Osteoblast (primary cell): Measurements from ENCODE around the gene TNFRSF1A. TPM values are rescaled to one million over a fixed set of nuclear protein-coding genes. Genes with fewer than 3 reads are reported as not detected.

Experiments used
- DNase-seq: peaks from one replicate; pipeline ENCODE4 v3.0.0; 2011; ENCODE audit warnings: low spot score, mixed read lengths; ENCODE audit not compliant: insufficient read length; ENCODE audit errors: missing footprints
- H2AFZ ChIP-seq: 2 replicates; pipeline ENCODE4 v1.6.0; 2011; ENCODE audit warnings: mild to moderate bottlenecking, low read length
- H3K27ac ChIP-seq: 2 replicates; pipeline ENCODE4 v1.5.1; 2011; ENCODE audit warnings: mild to moderate bottlenecking, low read depth, low read length, moderate library complexity
- H3K27me3 ChIP-seq: 2 replicates; pipeline ENCODE4 v1.6.0; 2012; ENCODE audit warnings: mild to moderate bottlenecking, control low read depth, inconsistent platforms, low read length, moderate library complexity; ENCODE audit not compliant: insufficient read depth
- H3K36me3 ChIP-seq: 2 replicates; pipeline ENCODE4 v1.5.1; 2011; ENCODE audit warnings: mild to moderate bottlenecking, low read length, control low read depth, moderate library complexity; ENCODE audit not compliant: insufficient read depth
- H3K4me1 ChIP-seq: 2 replicates; pipeline ENCODE4 v1.5.1; 2011; ENCODE audit warnings: mild to moderate bottlenecking, low read length, control low read depth, moderate library complexity; ENCODE audit not compliant: insufficient read depth
- H3K4me2 ChIP-seq: 2 replicates; pipeline ENCODE4 v1.6.0; 2011; ENCODE audit warnings: mild to moderate bottlenecking, low read length; ENCODE audit not compliant: insufficient read depth
- H3K4me3 ChIP-seq: fragments of 200-600 bp; sonication (generic); 3 replicates; pipeline ENCODE4 v1.5.1; 2012; ENCODE audit warnings: mild to moderate bottlenecking, low read length, inconsistent platforms; ENCODE audit not compliant: insufficient read depth
- H3K79me2 ChIP-seq: 2 replicates; pipeline ENCODE4 v1.6.0; 2012; ENCODE audit warnings: mild to moderate bottlenecking, low read length, control low read depth, inconsistent platforms; ENCODE audit not compliant: insufficient read depth
- H3K9me3 ChIP-seq: 2 replicates; pipeline ENCODE4 v1.5.1; 2011; ENCODE audit warnings: low read depth, low read length, control low read depth
- H4K20me1 ChIP-seq: 2 replicates; pipeline ENCODE4 v1.6.0; 2012; ENCODE audit warnings: mild to moderate bottlenecking, low read length, control low read depth; ENCODE audit not compliant: insufficient read depth
- total RNA-seq: library from RNA; depleted of rRNA; stranded (reverse); fragments of >200 nt; gene quantifications from 2 replicates; pipeline ENCODE4 v1.2.3, GENCODE V29; 2012
- TF ChIP-seq, protein P1 (sequence below): IDR thresholded peaks from 2 replicates; pipeline ENCODE4 v1.5.1; 2011; ENCODE audit warnings: mild to moderate bottlenecking, low read depth, low read length, moderate library complexity; ENCODE audit errors: extremely low read depth

Gene TNFRSF1A
- total RNA-seq, 1 donor, result 228 TPM

- peak overlapping the region; percentile 81 for H2AFZ ChIP-seq
- H3K36me3 ChIP-seq, result no peaks in the 10 kb centered on the region
- peak overlapping the region; percentile 34 for H3K4me2 ChIP-seq
- H3K27ac ChIP-seq, result peak overlapping the region; percentile 72
- H3K27me3 ChIP-seq, result no peaks in the 10 kb centered on the region
- DNase-seq, result peak; percentile 69
- H3K4me1 ChIP-seq, result peaks cover 33% of the 10 kb centered on the region
- H3K79me2 ChIP-seq, result no peaks in the 10 kb centered on the region
- no peak overlapping the region for H3K4me3 ChIP-seq
- TF ChIP-seq, protein P1, sequence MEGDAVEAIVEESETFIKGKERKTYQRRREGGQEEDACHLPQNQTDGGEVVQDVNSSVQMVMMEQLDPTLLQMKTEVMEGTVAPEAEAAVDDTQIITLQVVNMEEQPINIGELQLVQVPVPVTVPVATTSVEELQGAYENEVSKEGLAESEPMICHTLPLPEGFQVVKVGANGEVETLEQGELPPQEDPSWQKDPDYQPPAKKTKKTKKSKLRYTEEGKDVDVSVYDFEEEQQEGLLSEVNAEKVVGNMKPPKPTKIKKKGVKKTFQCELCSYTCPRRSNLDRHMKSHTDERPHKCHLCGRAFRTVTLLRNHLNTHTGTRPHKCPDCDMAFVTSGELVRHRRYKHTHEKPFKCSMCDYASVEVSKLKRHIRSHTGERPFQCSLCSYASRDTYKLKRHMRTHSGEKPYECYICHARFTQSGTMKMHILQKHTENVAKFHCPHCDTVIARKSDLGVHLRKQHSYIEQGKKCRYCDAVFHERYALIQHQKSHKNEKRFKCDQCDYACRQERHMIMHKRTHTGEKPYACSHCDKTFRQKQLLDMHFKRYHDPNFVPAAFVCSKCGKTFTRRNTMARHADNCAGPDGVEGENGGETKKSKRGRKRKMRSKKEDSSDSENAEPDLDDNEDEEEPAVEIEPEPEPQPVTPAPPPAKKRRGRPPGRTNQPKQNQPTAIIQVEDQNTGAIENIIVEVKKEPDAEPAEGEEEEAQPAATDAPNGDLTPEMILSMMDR, result no peak
- H4K20me1 ChIP-seq, result no peaks in the 10 kb centered on the region
- no peaks in the 10 kb centered on the region for H3K9me3 ChIP-seq
Observed at GRCh38 chr12:6376870-6377666, 35.2 kb upstream of the TNFRSF1A start.

GRCh38 chr12:6376079-6376869, 34.4 kb upstream of the TNFRSF1A start:
- peak overlapping the region; percentile 72 for H3K27ac ChIP-seq
- H4K20me1 ChIP-seq, result no peaks in the 10 kb centered on the region
- no peaks in the 10 kb centered on the region for H3K27me3 ChIP-seq
- peak overlapping the region; percentile 34 for H3K4me2 ChIP-seq
- no peak overlapping the region for H3K4me3 ChIP-seq
- TF ChIP-seq, protein P1, result peak; percentile 50
- peak overlapping the region; percentile 81 for H2AFZ ChIP-seq
- H3K79me2 ChIP-seq, result no peaks in the 10 kb centered on the region
- H3K36me3 ChIP-seq, result no peaks in the 10 kb centered on the region
- no peaks in the 10 kb centered on the region for H3K9me3 ChIP-seq
- DNase-seq, result peak; percentile 97
- H3K4me1 ChIP-seq, result peaks cover 38% of the 10 kb centered on the region

DNA sequence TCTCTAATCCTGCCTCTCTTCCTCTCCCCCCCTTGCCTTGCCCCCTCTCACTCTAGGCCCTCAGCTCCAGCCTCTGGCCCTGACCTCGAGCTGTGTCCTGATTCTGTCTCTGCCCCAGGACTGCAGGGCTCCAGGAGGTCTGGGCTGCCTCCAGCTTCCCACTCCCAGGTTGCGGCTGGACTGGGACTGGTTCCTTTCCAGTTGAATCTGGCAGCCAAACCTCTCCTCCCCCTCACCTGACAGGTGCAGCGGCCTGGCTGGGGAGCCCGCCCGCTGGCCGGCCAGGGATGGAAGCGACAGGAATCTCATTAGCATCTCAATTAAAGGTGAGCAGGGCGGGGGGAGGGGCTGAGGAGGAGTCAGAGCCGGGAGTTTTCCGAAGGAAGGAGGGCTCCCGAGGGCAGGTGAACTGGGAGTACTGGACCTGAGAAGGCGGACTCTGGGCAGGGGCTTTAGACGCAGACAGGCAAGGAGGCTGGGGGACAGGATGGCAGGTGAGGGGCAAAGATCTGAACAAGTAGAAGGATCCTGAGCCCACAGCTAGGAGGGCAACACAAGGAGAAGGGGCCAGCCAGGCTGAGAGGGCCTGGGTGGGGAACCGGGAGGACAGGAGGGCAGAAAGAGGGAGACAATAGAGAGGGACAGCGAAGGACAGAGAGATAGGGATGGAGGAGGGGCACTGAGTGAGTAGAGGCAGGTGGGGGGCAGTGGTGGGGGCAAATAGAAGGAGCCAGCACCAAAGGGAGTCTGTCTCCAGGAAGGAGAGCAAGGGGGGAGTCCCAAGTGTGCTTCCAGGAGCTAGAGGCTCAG, 33.6 kb upstream of the TNFRSF1A start, which contains the start of gene SCNN1A:
SCNN1A (minus strand) TSS at position 295 of the 810 bp plus-strand sequence. CDS start 780 bp downstream, outside the sequence.
- Histone ChIP-seq H3K27me3 (no peaks in the 10 kb centered on the region), H3K36me3 (no peaks in the 10 kb centered on the region), H2AFZ (peak within 1 kb of the TSS; percentile 81), H3K79me2 (no peaks in the 10 kb centered on the region), H4K20me1 (no peaks in the 10 kb centered on the region), H3K4me1 (peaks cover 44% of the 10 kb centered on the region), H3K9me3 (no peaks in the 10 kb centered on the region), H3K27ac (peak within 1 kb of the TSS; percentile 72), H3K4me3 (no peak within 1 kb of the TSS), H3K4me2 (peak within 1 kb of the TSS; percentile 34)
- TF ChIP-seq, protein P1, result no peak
- DNase-seq, result peak; percentile 48
